Caco-2 (cell line): ENCODE results near the gene LYVE1. TPM values are rescaled to one million over a fixed set of nuclear protein-coding genes. Genes with fewer than 3 reads are reported as not detected.

ENCODE experiments used
- BruUV-seq: library from RNA; stranded (reverse); fragments of 400-500 nt; replicated peaks from 2 replicates; lab custom pipeline; 2021; lab: Mats Ljungman, UMichigan
- CTCF ChIA-PET: fragments of 300-600 bp; sonication (Branson Sonifier 250); formaldehyde crosslinking; loops from one replicate; lab custom pipeline; 2022; ENCODE audit warnings: antibody characterized with exemption; lab: Charles Lee
- POLR2A ChIA-PET: fragments of 300-600 bp; sonication (Branson Sonifier 250); formaldehyde crosslinking; loops from one replicate; lab custom pipeline; 2022; ENCODE audit warnings: antibody characterized with exemption; lab: Charles Lee
- DNase-seq, 2 experiments: peaks; one replicate each; pipeline versions ENCODE4 v3.0.0 to v3.0.0-alpha.2; 2020 to 2022
- H3K27me3 ChIP-seq: replicated peaks from 2 replicates; pipeline ENCODE4 v1.6.0; 2011; ENCODE audit warnings: low read length; ENCODE audit not compliant: control insufficient read depth, insufficient read depth
- H3K36me3 ChIP-seq: 2 replicates; pipeline ENCODE4 v1.5.1; 2011; ENCODE audit warnings: low read length; ENCODE audit not compliant: control insufficient read depth, insufficient read depth
- H3K4me1 ChIP-seq: fragments of 250-450 bp; sonication (Bioruptor Pico); 2 replicates; pipeline ENCODE4 v1.5.1; 2020; ENCODE audit warnings: mild to moderate bottlenecking
- H3K4me3 ChIP-seq: 2 replicates; pipeline ENCODE4 v1.5.1; 2011; ENCODE audit warnings: low read depth, mild to moderate bottlenecking, control low read depth, low read length
- H3K9me3 ChIP-seq: fragments of 250-450 bp; sonication (Bioruptor Pico); 2 replicates; pipeline ENCODE4 v1.5.1; 2020; ENCODE audit warnings: mild to moderate bottlenecking, moderate library complexity
- H3K27ac Mint-ChIP-seq: one replicate; pipeline ENCODE4 v1.8.0; 2022; ENCODE audit warnings: mixed read lengths; ENCODE audit not compliant: unreplicated experiment
- H3K27me3 Mint-ChIP-seq: one replicate; pipeline ENCODE4 v1.8.0; 2022; ENCODE audit warnings: mixed read lengths; ENCODE audit not compliant: insufficient read depth, unreplicated experiment
- H3K36me3 Mint-ChIP-seq: one replicate; pipeline ENCODE4 v1.8.0; 2022; ENCODE audit warnings: mild to moderate bottlenecking, mixed read lengths; ENCODE audit not compliant: insufficient read depth, unreplicated experiment
- H3K4me1 Mint-ChIP-seq: one replicate; pipeline ENCODE4 v1.8.0; 2022; ENCODE audit warnings: low read depth, mixed read lengths; ENCODE audit not compliant: unreplicated experiment
- H3K4me3 Mint-ChIP-seq: one replicate; pipeline ENCODE4 v1.8.0; 2022; ENCODE audit warnings: mild to moderate bottlenecking, moderate library complexity, mixed read lengths; ENCODE audit not compliant: unreplicated experiment
- H3K9me3 Mint-ChIP-seq: one replicate; pipeline ENCODE4 v1.8.0; 2022; ENCODE audit warnings: mixed read lengths; ENCODE audit not compliant: unreplicated experiment
- CTCF ChIP-seq, 2 experiments: fragments of 200-600 bp in 1 of 2; IDR thresholded peaks; 1 replicate in 1 of 2; 2 replicates in 1 of 2; pipeline versions ENCODE4 v1.5.1 to v1.8.0; 2011 to 2022; ENCODE audit warnings: antibody characterized with exemption in 1 of 2, control low read depth in 1 of 2, inconsistent platforms in 1 of 2, low read depth in 1 of 2, low read length in 1 of 2, mild to moderate bottlenecking in 1 of 2, moderate library complexity in 1 of 2; ENCODE audit not compliant: insufficient read depth in 1 of 2, severe bottlenecking in 1 of 2, unreplicated experiment in 1 of 2
- intact Hi-C: fragments of 100-400 bp; cut with micrococcal nuclease; formaldehyde crosslinking; loops from one replicate; pipeline ENCODE4 v1.10.0; 2022; ENCODE audit not compliant: unreplicated experiment
- total RNA-seq: library from RNA; stranded (reverse); gene quantifications from 2 replicates; pipeline ENCODE4 v1.2.3, GENCODE V29; 2022

LYVE1 gene
- total RNA-seq, 1 experiment from 2014 or later: not detected

DNA sequence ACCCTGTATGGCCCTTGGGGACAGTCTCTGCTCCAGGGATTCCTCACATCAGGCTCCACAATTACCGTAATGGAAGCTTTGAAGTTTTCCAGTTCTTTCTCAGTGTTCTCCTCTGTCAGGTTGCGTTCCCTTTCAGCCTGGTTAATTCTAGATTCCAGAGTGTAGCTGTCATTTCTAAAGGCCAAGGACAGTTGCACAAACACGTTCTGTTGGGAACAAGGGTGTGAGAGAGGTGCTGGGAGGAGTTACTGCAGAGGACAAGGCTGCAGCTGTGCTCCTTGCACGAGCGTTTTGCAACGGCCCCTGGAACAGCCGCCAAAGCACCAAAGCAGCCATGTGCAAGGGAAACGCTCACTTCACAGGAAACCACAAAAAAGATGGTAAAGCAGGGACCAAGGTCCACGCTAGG lies 35.9 kb upstream of the LYVE1 start:
- no peaks in the 10 kb centered on the region for H3K27me3 Mint-ChIP-seq
- ChIA-PET POLR2A (no interaction called here), CTCF (no interaction called here)
- no peak for TF ChIP-seq CTCF (IDR thresholded peaks at IDR 0.05; ENCODE audit: insufficient read depth in 1 of 2, low read depth in 1 of 2, low read length in 1 of 2, severe bottlenecking in 1 of 2, unreplicated experiment in 1 of 2)
- H3K4me1 Mint-ChIP-seq: no peaks in the 10 kb centered on the region
- Histone ChIP-seq H3K9me3 (no peaks in the 10 kb centered on the region), H3K4me3 (no peak overlapping the region), H3K27me3 (no peaks in the 10 kb centered on the region), H3K4me1 (no peaks in the 10 kb centered on the region), H3K36me3 (no peaks in the 10 kb centered on the region)
- intact Hi-C loops: no loop called here
- BruUV-seq: no TSS peak
- H3K9me3 Mint-ChIP-seq: no peaks in the 10 kb centered on the region
- H3K36me3 Mint-ChIP-seq: no peaks in the 10 kb centered on the region
- no peak for DNase-seq
- no peak overlapping the region for H3K4me3 Mint-ChIP-seq
- H3K27ac Mint-ChIP-seq: no peak overlapping the region

GRCh38 chr11:10603721-10604297 lies 35.3 kb upstream of the LYVE1 start:
- Mint-ChIP-seq H3K9me3 (no peaks in the 10 kb centered on the region), H3K27me3 (no peaks in the 10 kb centered on the region), H3K4me1 (no peaks in the 10 kb centered on the region), H3K4me3 (no peak overlapping the region), H3K36me3 (no peaks in the 10 kb centered on the region), H3K27ac (no peak overlapping the region)
- H3K36me3 ChIP-seq: no peaks in the 10 kb centered on the region
- POLR2A ChIA-PET: no interaction called here
- no TSS peak for BruUV-seq
- intact Hi-C loops: no loop called here
- CTCF ChIA-PET: no interaction called here
- H3K4me1 ChIP-seq: no peaks in the 10 kb centered on the region
- TF ChIP-seq CTCF (IDR thresholded peaks at IDR 0.05; ENCODE audit: insufficient read depth in 1 of 2, low read depth in 1 of 2, low read length in 1 of 2, severe bottlenecking in 1 of 2, unreplicated experiment in 1 of 2): no peak
- H3K27me3 ChIP-seq: no peaks in the 10 kb centered on the region
- H3K4me3 ChIP-seq: no peak overlapping the region
- no peak for DNase-seq
- no peaks in the 10 kb centered on the region for H3K9me3 ChIP-seq

GRCh38 chr11:10602945-10603344 lies 34.5 kb upstream of the LYVE1 start:
- H3K4me1 Mint-ChIP-seq: no peaks in the 10 kb centered on the region
- no peak for DNase-seq
- no peaks in the 10 kb centered on the region for H3K4me1 ChIP-seq
- H3K27me3 ChIP-seq: no peaks in the 10 kb centered on the region
- no peak overlapping the region for H3K4me3 Mint-ChIP-seq
- no peak for TF ChIP-seq CTCF (IDR thresholded peaks at IDR 0.05; ENCODE audit: insufficient read depth in 1 of 2, low read depth in 1 of 2, low read length in 1 of 2, severe bottlenecking in 1 of 2, unreplicated experiment in 1 of 2)
- H3K27ac Mint-ChIP-seq: no peak overlapping the region
- ChIA-PET POLR2A (no interaction called here), CTCF (no interaction called here)
- no peak overlapping the region for H3K4me3 ChIP-seq
- intact Hi-C loops: no loop called here
- H3K9me3 ChIP-seq: no peaks in the 10 kb centered on the region
- H3K36me3 Mint-ChIP-seq: no peaks in the 10 kb centered on the region
- no peaks in the 10 kb centered on the region for H3K27me3 Mint-ChIP-seq
- no peaks in the 10 kb centered on the region for H3K9me3 Mint-ChIP-seq
- H3K36me3 ChIP-seq: no peaks in the 10 kb centered on the region
- no TSS peak for BruUV-seq
